Esophagus squamous epithelium (tissue), 4 donors: ENCODE results near the gene TNIK.

ENCODE experiments used
- POLR2A ChIP-seq, 4 donors: fragments of 450-650 bp; IDR thresholded peaks; one replicate each; pipeline ENCODE4 v1.6.1; 2017; ENCODE audit warnings: antibody characterized with exemption in 4 of 4, mild to moderate bottlenecking in 4 of 4, moderate library complexity in 3 of 4
- TF ChIP-seq, protein P1 (sequence below), 6 experiments: fragments of 450-650 bp in 4 of 6; fragments of 200-600 bp in 2 of 6; sonication (generic) in 2 of 6; IDR thresholded peaks; one replicate each; pipeline ENCODE4 v1.5.1; 2016 to 2019; ENCODE audit warnings: antibody characterized with exemption in 6 of 6, mild to moderate bottlenecking in 4 of 6, moderate library complexity in 4 of 6

DNA sequence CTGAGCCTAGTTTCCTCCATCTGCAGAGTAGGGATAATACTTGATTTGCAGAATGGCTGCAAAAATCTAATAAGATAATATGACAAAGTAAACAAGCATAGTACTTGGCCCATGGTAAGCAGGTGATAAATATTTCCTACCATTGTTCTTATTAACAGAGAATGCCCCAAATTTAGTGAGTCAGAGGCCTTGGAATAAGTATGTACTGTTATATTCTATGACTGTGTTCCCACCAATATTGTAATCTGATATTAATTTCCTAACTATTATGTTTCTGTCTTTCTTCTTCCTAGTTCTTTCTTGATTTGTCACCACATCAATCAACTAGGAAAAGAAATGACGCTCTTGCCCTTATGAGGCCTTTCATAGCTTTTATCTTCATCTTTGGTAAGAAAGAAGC, 255.3 kb downstream of the TNIK start:
- TF ChIP-seq, protein P1, sequence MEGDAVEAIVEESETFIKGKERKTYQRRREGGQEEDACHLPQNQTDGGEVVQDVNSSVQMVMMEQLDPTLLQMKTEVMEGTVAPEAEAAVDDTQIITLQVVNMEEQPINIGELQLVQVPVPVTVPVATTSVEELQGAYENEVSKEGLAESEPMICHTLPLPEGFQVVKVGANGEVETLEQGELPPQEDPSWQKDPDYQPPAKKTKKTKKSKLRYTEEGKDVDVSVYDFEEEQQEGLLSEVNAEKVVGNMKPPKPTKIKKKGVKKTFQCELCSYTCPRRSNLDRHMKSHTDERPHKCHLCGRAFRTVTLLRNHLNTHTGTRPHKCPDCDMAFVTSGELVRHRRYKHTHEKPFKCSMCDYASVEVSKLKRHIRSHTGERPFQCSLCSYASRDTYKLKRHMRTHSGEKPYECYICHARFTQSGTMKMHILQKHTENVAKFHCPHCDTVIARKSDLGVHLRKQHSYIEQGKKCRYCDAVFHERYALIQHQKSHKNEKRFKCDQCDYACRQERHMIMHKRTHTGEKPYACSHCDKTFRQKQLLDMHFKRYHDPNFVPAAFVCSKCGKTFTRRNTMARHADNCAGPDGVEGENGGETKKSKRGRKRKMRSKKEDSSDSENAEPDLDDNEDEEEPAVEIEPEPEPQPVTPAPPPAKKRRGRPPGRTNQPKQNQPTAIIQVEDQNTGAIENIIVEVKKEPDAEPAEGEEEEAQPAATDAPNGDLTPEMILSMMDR (IDR thresholded peaks at IDR 0.05): no peak
- no peak for TF ChIP-seq POLR2A (IDR thresholded peaks at IDR 0.05)
